Liver (tissue), 9 donors: ENCODE measurements around the gene AKNA. TPM values are rescaled to one million over a fixed set of nuclear protein-coding genes. Genes with fewer than 3 reads are reported as not detected.

ENCODE experiments used
- DNase-seq: peaks from one replicate; pipeline ENCODE4 v3.0.0-alpha.2; 2017; ENCODE audit warnings: low spot score
- H3K27ac ChIP-seq, 2 donors: one replicate each; pipeline ENCODE4 v1.7.0; 2013; ENCODE audit warnings: inconsistent platforms in 2 of 2, low read length in 2 of 2, control low read depth in 1 of 2, low read depth in 1 of 2, mild to moderate bottlenecking in 1 of 2
- H3K27me3 ChIP-seq, 4 donors: one replicate each; pipeline versions ENCODE4 v1.6.1 to v1.7.0; 2013; ENCODE audit warnings: low read length in 3 of 4, inconsistent platforms in 1 of 4, mild to moderate bottlenecking in 1 of 4, moderate library complexity in 1 of 4; ENCODE audit not compliant: control insufficient read depth in 4 of 4, insufficient read depth in 4 of 4
- H3K36me3 ChIP-seq, 4 donors: one replicate each; pipeline versions ENCODE4 v1.6.1 to v1.7.0; 2013; ENCODE audit warnings: low read length in 3 of 4, mild to moderate bottlenecking in 3 of 4, low read depth in 1 of 4, moderate library complexity in 1 of 4; ENCODE audit not compliant: control insufficient read depth in 4 of 4, insufficient read depth in 3 of 4
- H3K4me1 ChIP-seq, 4 donors: one replicate each; pipeline versions ENCODE4 v1.6.1 to v1.7.0; 2013; ENCODE audit warnings: low read length in 3 of 4, mild to moderate bottlenecking in 3 of 4, moderate library complexity in 1 of 4; ENCODE audit not compliant: control insufficient read depth in 4 of 4, insufficient read depth in 4 of 4
- H3K4me3 ChIP-seq, 3 donors: one replicate each; pipeline versions ENCODE4 v1.6.1 to v1.7.0; 2013; ENCODE audit warnings: low read length in 3 of 3, control low read depth in 1 of 3, low read depth in 1 of 3, mild to moderate bottlenecking in 1 of 3
- H3K9ac ChIP-seq, 2 donors: one replicate each; pipeline ENCODE4 v1.7.0; 2013; ENCODE audit warnings: low read length in 2 of 2, mild to moderate bottlenecking in 2 of 2, moderate library complexity in 2 of 2, control low read depth in 1 of 2, low read depth in 1 of 2
- H3K9me3 ChIP-seq, 4 donors: one replicate each; pipeline versions ENCODE4 v1.6.1 to v1.7.0; 2013; ENCODE audit warnings: low read length in 3 of 4; ENCODE audit not compliant: control insufficient read depth in 4 of 4
- CTCF ChIP-seq: fragments of 150-350 bp; IDR thresholded peaks from 2 replicates; pipeline ENCODE4 v1.5.1; 2017; ENCODE audit warnings: improper control_type of control experiment, low read depth, low read length; ENCODE audit not compliant: missing input control
- EGR1 ChIP-seq, 2 donors: IDR thresholded peaks; 2 replicates each; pipeline ENCODE4 v1.6.1; 2016 to 2018; ENCODE audit warnings: antibody characterized with exemption in 2 of 2, low read depth in 2 of 2
- FOXA1 ChIP-seq: IDR thresholded peaks from 2 replicates; pipeline ENCODE4 v1.6.1; 2016; ENCODE audit warnings: antibody characterized with exemption
- FOXA2 ChIP-seq: IDR thresholded peaks from 2 replicates; pipeline ENCODE4 v1.6.1; 2016; ENCODE audit warnings: antibody characterized with exemption
- GABPA ChIP-seq, 2 donors: IDR thresholded peaks in 1 of 2; conservative IDR thresholded peaks in 1 of 2; 2 replicates each; pipeline ENCODE4 v1.6.1; 2016; ENCODE audit warnings: antibody characterized with exemption in 2 of 2, mild to moderate bottlenecking in 1 of 2, moderate library complexity in 1 of 2
- HNF4A ChIP-seq, 2 donors: conservative IDR thresholded peaks; 2 replicates each; pipeline ENCODE4 v1.6.1; 2016; ENCODE audit warnings: antibody characterized with exemption in 2 of 2, mild to moderate bottlenecking in 2 of 2
- HNF4G ChIP-seq: IDR thresholded peaks from 2 replicates; pipeline ENCODE4 v1.6.1; 2016; ENCODE audit warnings: antibody characterized with exemption
- JUND ChIP-seq, 2 donors: IDR thresholded peaks; 2 replicates each; pipeline ENCODE4 v1.6.1; 2016; ENCODE audit warnings: antibody characterized with exemption in 2 of 2
- MAX ChIP-seq: IDR thresholded peaks from 2 replicates; pipeline ENCODE4 v1.6.1; 2016; ENCODE audit warnings: antibody characterized with exemption
- NR2F2 ChIP-seq: IDR thresholded peaks from 2 replicates; pipeline ENCODE4 v1.6.1; 2016; ENCODE audit warnings: antibody characterized with exemption
- RAD21 ChIP-seq, 2 donors: IDR thresholded peaks; 2 replicates each; pipeline ENCODE4 v1.6.1; 2016; ENCODE audit warnings: antibody characterized with exemption in 2 of 2, mild to moderate bottlenecking in 2 of 2
- RXRA ChIP-seq, 2 donors: IDR thresholded peaks; 2 replicates each; pipeline ENCODE4 v1.6.1; 2017 to 2018; ENCODE audit warnings: antibody characterized with exemption in 2 of 2, mild to moderate bottlenecking in 1 of 2
- SP1 ChIP-seq: IDR thresholded peaks from 2 replicates; pipeline ENCODE4 v1.6.1; 2018; ENCODE audit warnings: antibody characterized with exemption, mild to moderate bottlenecking
- TAF1 ChIP-seq: conservative IDR thresholded peaks from 2 replicates; pipeline ENCODE4 v1.6.1; 2016; ENCODE audit warnings: antibody characterized with exemption, mild to moderate bottlenecking
- YY1 ChIP-seq: IDR thresholded peaks from 2 replicates; pipeline ENCODE4 v1.6.1; 2016; ENCODE audit warnings: antibody characterized with exemption, mild to moderate bottlenecking
- ZBTB33 ChIP-seq: IDR thresholded peaks from 2 replicates; pipeline ENCODE4 v1.6.1; 2016; ENCODE audit warnings: antibody characterized with exemption
- WGBS: extraction: QIAGEN DNeasy Blood & Tissue Kit; methylation state at CpG from one replicate; pipeline ENCODE4 v1.1.7; 2013; 5-methylcytosine and 5-hydroxymethylcytosine counted together
- polyA plus RNA-seq, 2 donors: library from polyadenylated mRNA; stranded (reverse) in 1 of 2; unstranded in 1 of 2; fragments of 200-250 nt in 1 of 2; fragments of >200 nt in 1 of 2; fragmentation: Nextera tagmentation in 1 of 2; extraction: Ambion mirVana in 1 of 2; gene quantifications; one replicate each; pipeline versions ENCODE4 v1.2.1 to v1.2.3, GENCODE V29; 2013 to 2015
- total RNA-seq, 2 donors: library from RNA; depleted of rRNA; stranded (reverse); fragments of >200 nt; gene quantifications; one replicate each; pipeline ENCODE4 v1.2.3, GENCODE V29; 2014
- TF ChIP-seq, protein P1 (sequence below): IDR thresholded peaks from 2 replicates; pipeline ENCODE4 v1.6.1; 2016; ENCODE audit warnings: antibody characterized with exemption
- TF ChIP-seq, protein P2 (sequence below): IDR thresholded peaks from 2 replicates; pipeline ENCODE4 v1.6.1; 2016; ENCODE audit warnings: antibody characterized with exemption, mild to moderate bottlenecking
- donor health status: healthy.
- donor health status: healthy.
- donor health status: healthy.
- donor health status: healthy.
- donor health status: healthy.

The AKNA gene
- total and polyA plus RNA-seq, 4 donors = 4.2 to 31.7 (median 6.9) TPM

DNA sequence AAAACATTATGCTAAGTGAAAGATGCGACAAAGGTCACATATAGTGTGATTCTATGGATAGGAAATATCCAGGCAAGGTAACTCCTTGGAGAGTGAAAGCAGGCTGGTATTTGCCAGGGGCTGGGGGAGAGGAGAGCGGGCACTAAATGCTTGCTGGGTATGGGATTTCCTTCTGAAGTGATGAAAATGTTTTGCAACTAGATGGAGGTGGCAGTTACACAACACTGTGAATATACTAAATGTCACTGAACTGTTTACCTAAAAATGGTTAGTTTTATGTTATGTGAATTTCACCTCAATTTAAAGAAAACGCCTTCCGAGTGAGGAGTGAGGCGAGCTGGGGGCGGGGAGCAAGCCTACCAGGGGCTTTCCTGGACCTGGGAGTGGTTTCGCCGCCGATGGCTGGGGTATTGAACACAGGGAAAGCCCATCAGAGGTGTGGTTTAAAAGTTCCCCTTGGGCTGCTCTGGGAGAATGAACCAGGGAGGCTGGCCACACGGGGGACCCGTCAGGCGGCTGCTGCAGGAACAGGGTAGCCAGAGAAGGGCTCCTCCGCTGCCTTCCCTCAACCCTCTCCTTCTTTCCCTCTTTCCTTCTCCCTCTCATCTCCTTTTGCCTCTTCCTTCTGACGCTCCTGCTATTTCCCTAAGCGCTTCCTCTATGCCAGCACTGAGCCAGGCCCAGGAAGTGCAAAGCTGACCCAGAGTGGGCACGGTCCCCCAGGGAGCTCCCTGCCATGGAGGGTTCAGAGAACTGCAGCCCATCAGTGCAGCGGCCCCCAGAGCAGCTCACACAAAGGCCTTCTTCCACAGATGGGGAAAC, 4.9 kb downstream of the AKNA start:
- Histone ChIP-seq H3K9ac (peak overlapping the region in 1 of 2 donors; percentile 7), H3K9me3 (no peaks in the 10 kb centered on the region), H3K36me3 (peaks cover 3 to 14% (median 6%) of the 10 kb centered on the region in 4 donors), H3K4me3 (no peak overlapping the region), H3K27ac (peak overlapping the region; percentile 77 to 80), H3K27me3 (no peaks in the 10 kb centered on the region), H3K4me1 (peaks cover 12 to 53% (median 48%) of the 10 kb centered on the region in 4 donors)
- TF ChIP-seq, protein P1, sequence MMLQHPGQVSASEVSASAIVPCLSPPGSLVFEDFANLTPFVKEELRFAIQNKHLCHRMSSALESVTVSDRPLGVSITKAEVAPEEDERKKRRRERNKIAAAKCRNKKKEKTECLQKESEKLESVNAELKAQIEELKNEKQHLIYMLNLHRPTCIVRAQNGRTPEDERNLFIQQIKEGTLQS = no peak
- peak in 1 of 2 donors; percentile 28 for TF ChIP-seq RXRA (IDR thresholded peaks at IDR 0.05)
- no peak for DNase-seq
- 60% methylated on average over 17 of the region's 17 CpGs for WGBS

DNA sequence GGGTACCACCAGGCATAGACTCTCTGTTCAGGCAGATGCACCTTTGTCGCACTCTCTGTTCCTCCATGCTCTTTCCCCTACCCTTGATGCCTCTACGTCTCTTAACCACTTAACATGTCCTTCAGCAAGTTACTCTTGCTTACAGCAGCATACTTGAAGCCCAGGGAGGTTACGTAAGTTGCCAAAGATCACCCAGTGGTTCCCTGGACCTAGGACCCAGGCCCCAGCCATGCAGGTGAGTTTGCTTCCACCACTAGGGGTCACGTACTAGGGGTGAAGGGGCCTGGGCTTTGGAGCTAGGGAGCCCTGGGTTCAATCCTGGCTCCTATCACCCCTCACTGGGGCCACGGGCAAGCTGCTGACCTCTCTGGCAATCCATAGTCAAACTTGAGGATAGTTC, 8.9 kb downstream of the AKNA start:
- Histone ChIP-seq H3K27me3 (no peaks in the 10 kb centered on the region), H3K27ac (no peak overlapping the region), H3K4me1 (peaks cover 8 to 16% (median 14%) of the 10 kb centered on the region in 4 donors), H3K36me3 (peaks cover 9 to 30% (median 16%) of the 10 kb centered on the region in 4 donors), H3K9ac (no peak overlapping the region), H3K4me3 (no peak overlapping the region), H3K9me3 (no peaks in the 10 kb centered on the region)
- no peak for DNase-seq
- TF ChIP-seq HNF4G = no peak
- TF ChIP-seq MAX = no peak
- TF ChIP-seq RAD21 (IDR thresholded peaks at IDR 0.05) = no peak
- no peak for TF ChIP-seq EGR1 (IDR thresholded peaks at IDR 0.05; ENCODE audit: low read depth in 2 of 2)
- TF ChIP-seq HNF4A (conservative IDR thresholded peaks at IDR 0.05) = no peak
- TF ChIP-seq TAF1 = no peak
- no peak for TF ChIP-seq FOXA2
- TF ChIP-seq JUND (IDR thresholded peaks at IDR 0.05) = no peak
- no peak for TF ChIP-seq ZBTB33
- TF ChIP-seq CTCF = no peak
- TF ChIP-seq, protein P2, sequence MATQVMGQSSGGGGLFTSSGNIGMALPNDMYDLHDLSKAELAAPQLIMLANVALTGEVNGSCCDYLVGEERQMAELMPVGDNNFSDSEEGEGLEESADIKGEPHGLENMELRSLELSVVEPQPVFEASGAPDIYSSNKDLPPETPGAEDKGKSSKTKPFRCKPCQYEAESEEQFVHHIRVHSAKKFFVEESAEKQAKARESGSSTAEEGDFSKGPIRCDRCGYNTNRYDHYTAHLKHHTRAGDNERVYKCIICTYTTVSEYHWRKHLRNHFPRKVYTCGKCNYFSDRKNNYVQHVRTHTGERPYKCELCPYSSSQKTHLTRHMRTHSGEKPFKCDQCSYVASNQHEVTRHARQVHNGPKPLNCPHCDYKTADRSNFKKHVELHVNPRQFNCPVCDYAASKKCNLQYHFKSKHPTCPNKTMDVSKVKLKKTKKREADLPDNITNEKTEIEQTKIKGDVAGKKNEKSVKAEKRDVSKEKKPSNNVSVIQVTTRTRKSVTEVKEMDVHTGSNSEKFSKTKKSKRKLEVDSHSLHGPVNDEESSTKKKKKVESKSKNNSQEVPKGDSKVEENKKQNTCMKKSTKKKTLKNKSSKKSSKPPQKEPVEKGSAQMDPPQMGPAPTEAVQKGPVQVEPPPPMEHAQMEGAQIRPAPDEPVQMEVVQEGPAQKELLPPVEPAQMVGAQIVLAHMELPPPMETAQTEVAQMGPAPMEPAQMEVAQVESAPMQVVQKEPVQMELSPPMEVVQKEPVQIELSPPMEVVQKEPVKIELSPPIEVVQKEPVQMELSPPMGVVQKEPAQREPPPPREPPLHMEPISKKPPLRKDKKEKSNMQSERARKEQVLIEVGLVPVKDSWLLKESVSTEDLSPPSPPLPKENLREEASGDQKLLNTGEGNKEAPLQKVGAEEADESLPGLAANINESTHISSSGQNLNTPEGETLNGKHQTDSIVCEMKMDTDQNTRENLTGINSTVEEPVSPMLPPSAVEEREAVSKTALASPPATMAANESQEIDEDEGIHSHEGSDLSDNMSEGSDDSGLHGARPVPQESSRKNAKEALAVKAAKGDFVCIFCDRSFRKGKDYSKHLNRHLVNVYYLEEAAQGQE = no peak
- TF ChIP-seq, protein P1 = no peak
- TF ChIP-seq GABPA (IDR thresholded peaks at IDR 0.05 in 1 of 2, conservative IDR thresholded peaks at IDR 0.05 in 1 of 2) = no peak
- no peak for TF ChIP-seq FOXA1
- no peak for TF ChIP-seq NR2F2
- no peak for TF ChIP-seq YY1
- TF ChIP-seq RXRA (IDR thresholded peaks at IDR 0.05) = no peak
- no peak for TF ChIP-seq SP1
- 96% methylated on average over 5 of the region's 5 CpGs for WGBS
